VCaP (cell line): ENCODE data around the gene SMOC2.

Experiments used
- H3K27ac ChIP-seq: fragments of 450-650 bp; 2 replicates; pipeline ENCODE4 v1.5.1; 2017
- CTCF ChIP-seq: fragments of 450-650 bp; conservative IDR thresholded peaks from 2 replicates; pipeline ENCODE4 v1.5.1; 2017; ENCODE audit warnings: mild to moderate bottlenecking, moderate library complexity

Gene SMOC2

GRCh38 chr6:168637834-168638233 is 196.8 kb downstream of the SMOC2 start:
- H3K27ac ChIP-seq, result no peak overlapping the region
- no peak for TF ChIP-seq CTCF

GRCh38 chr6:168638468-168639271 is 197.7 kb downstream of the SMOC2 start:
- TF ChIP-seq CTCF, result no peak
- no peak overlapping the region for H3K27ac ChIP-seq

GRCh38 chr6:168640181-168640580 is 199.2 kb downstream of the SMOC2 start:
- H3K27ac ChIP-seq, result no peak overlapping the region
- no peak for TF ChIP-seq CTCF

GRCh38 chr6:168640768-168641167 is 199.8 kb downstream of the SMOC2 start:
- no peak overlapping the region for H3K27ac ChIP-seq
- no peak for TF ChIP-seq CTCF

GRCh38 chr6:168641446-168641845 is 200.5 kb downstream of the SMOC2 start:
- TF ChIP-seq CTCF, result no peak
- H3K27ac ChIP-seq, result no peak overlapping the region

- no peak for TF ChIP-seq CTCF
- H3K27ac ChIP-seq, result no peak overlapping the region
Observed at GRCh38 chr6:168643401-168643800, 202.4 kb downstream of the SMOC2 start.

GRCh38 chr6:168645326-168645725 is 204.3 kb downstream of the SMOC2 start:
- H3K27ac ChIP-seq, result no peak overlapping the region
- no peak for TF ChIP-seq CTCF
